ENCODE results near the gene RMDN3. TPM values are rescaled to one million over a fixed set of nuclear protein-coding genes. Genes with fewer than 3 reads are reported as not detected.

RMDN3 gene
- 19.6 TPM for total RNA-seq

GRCh38 chr15:40754883-40755811 is at the start of gene RMDN3:
RMDN3 (minus strand) TSS chr15:40755254; CDS start chr15:40754783, 471 bp downstream.
- Histone ChIP-seq H3K27ac (peak within 1 kb of the TSS; percentile 81), H3K9me3 (no peaks in the 10 kb centered on the region), H3K4me3 (peak within 1 kb of the TSS; percentile 64 to 71), H3K27me3 (no peaks in the 10 kb centered on the region), H3K4me1 (peaks cover 20% of the 10 kb centered on the region), H3K36me3 (peaks cover 0 to 21% of the 10 kb centered on the region in 2 donors)
- peak in 1 of 2 donors; percentile 94 for DNase-seq (ENCODE audit: extremely low spot score in 2 of 2)
- intact Hi-C loops (cut with DNase I): loop anchor here (10.0 kb wide), 1 partner anchor 60 kb away; the partner anchor contains the start of gene RAD51
- TF ChIP-seq POLR2AphosphoS5 (IDR thresholded peaks at IDR 0.05; ENCODE audit: insufficient read depth in 1 of 2, low read depth in 1 of 2): peak; percentile 83 to 90
- peak in 1 of 2 donors; percentile 45 for TF ChIP-seq POLR2A (IDR thresholded peaks at IDR 0.05)
- TF ChIP-seq CTCF (IDR thresholded peaks at IDR 0.05): no peak

GRCh38 chr15:40803688-40804087 is 48.6 kb upstream of the RMDN3 start:
- H3K27me3 ChIP-seq: no peaks in the 10 kb centered on the region
- H3K9me3 ChIP-seq: no peaks in the 10 kb centered on the region
- peaks cover 30% of the 10 kb centered on the region for H3K4me1 ChIP-seq
- no peak overlapping the region for H3K4me3 ChIP-seq
- peaks cover 0 to 3% of the 10 kb centered on the region in 2 donors for H3K36me3 ChIP-seq
- no peak overlapping the region for H3K27ac ChIP-seq
- TF ChIP-seq POLR2A (IDR thresholded peaks at IDR 0.05) (no peak), POLR2AphosphoS5 (IDR thresholded peaks at IDR 0.05; ENCODE audit: insufficient read depth in 1 of 2, low read depth in 1 of 2) (no peak), CTCF (IDR thresholded peaks at IDR 0.05) (no peak)
- DNase-seq (ENCODE audit: extremely low spot score in 2 of 2): no peak
- intact Hi-C loops (cut with DNase I): no loop called here

- H3K9me3 ChIP-seq: no peaks in the 10 kb centered on the region
- H3K27me3 ChIP-seq: no peaks in the 10 kb centered on the region
- peaks cover 0 to 3% of the 10 kb centered on the region in 2 donors for H3K36me3 ChIP-seq
- peaks cover 24% of the 10 kb centered on the region for H3K4me1 ChIP-seq
- DNase-seq (ENCODE audit: extremely low spot score in 2 of 2): no peak
- no peak for TF ChIP-seq POLR2AphosphoS5 (IDR thresholded peaks at IDR 0.05; ENCODE audit: insufficient read depth in 1 of 2, low read depth in 1 of 2)
- no peak for TF ChIP-seq CTCF (IDR thresholded peaks at IDR 0.05)
- TF ChIP-seq POLR2A (IDR thresholded peaks at IDR 0.05): no peak
- intact Hi-C loops (cut with DNase I): no loop called here
- no peak overlapping the region for H3K27ac ChIP-seq
- no peak overlapping the region for H3K4me3 ChIP-seq
Measured at GRCh38 chr15:40803076-40803475, 48.0 kb upstream of the RMDN3 start.

- Histone ChIP-seq H3K9me3 (no peaks in the 10 kb centered on the region), H3K36me3 (peaks cover 0 to 3% of the 10 kb centered on the region in 2 donors), H3K27me3 (no peaks in the 10 kb centered on the region), H3K4me3 (no peak overlapping the region), H3K4me1 (peaks cover 21% of the 10 kb centered on the region), H3K27ac (no peak overlapping the region)
- no peak for TF ChIP-seq CTCF (IDR thresholded peaks at IDR 0.05)
- no peak for TF ChIP-seq POLR2A (IDR thresholded peaks at IDR 0.05)
- intact Hi-C loops (cut with DNase I): no loop called here
- DNase-seq (ENCODE audit: extremely low spot score in 2 of 2): no peak
Measured at GRCh38 chr15:40799523-40799922, 44.5 kb upstream of the RMDN3 start.

- intact Hi-C loops (cut with DNase I): no loop called here
- TF ChIP-seq CTCF (IDR thresholded peaks at IDR 0.05) (no peak), POLR2A (IDR thresholded peaks at IDR 0.05) (no peak), POLR2AphosphoS5 (IDR thresholded peaks at IDR 0.05; ENCODE audit: insufficient read depth in 1 of 2, low read depth in 1 of 2) (no peak)
- Histone ChIP-seq H3K9me3 (no peaks in the 10 kb centered on the region), H3K27ac (no peak overlapping the region), H3K4me3 (no peak overlapping the region), H3K27me3 (no peaks in the 10 kb centered on the region), H3K36me3 (peaks cover 0 to 3% of the 10 kb centered on the region in 2 donors), H3K4me1 (peaks cover 25% of the 10 kb centered on the region)
- DNase-seq (ENCODE audit: extremely low spot score in 2 of 2): no peak
Measured at GRCh38 chr15:40796512-40796911, 41.5 kb upstream of the RMDN3 start.

Data from vagina (tissue), 2 donors.